Activated CD4-positive, alpha-beta T cell treated with anti-CD3 and anti-CD28 coated beads, Interleukin-2, amount 50 U/mL, for 48 hours (primary cell): Measurements from ENCODE around the gene CCDC192.
"Not testable (repeated sequence)": the region's sequence is repeated elsewhere in the genome, so short reads cannot be mapped to it uniquely, and the experiment has no call there.

ENCODE experiments used
- DNase-seq, 2 experiments: peaks; one replicate each; pipeline ENCODE4 v3.0.0-alpha.2; 2020

The CCDC192 gene, protein sequence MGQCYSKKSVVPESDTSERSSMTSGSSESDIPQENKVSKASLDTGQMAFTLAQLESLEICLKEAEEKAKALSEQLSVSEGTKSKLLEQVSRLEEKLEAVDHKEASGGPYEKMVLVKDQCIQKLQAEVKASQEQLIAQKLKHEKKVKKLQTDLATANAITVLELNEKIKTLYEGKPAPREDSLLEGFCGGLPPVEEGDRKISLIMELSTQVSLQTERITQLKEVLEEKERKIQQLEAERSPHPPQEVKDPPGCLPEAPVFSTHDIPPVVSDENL

DNA sequence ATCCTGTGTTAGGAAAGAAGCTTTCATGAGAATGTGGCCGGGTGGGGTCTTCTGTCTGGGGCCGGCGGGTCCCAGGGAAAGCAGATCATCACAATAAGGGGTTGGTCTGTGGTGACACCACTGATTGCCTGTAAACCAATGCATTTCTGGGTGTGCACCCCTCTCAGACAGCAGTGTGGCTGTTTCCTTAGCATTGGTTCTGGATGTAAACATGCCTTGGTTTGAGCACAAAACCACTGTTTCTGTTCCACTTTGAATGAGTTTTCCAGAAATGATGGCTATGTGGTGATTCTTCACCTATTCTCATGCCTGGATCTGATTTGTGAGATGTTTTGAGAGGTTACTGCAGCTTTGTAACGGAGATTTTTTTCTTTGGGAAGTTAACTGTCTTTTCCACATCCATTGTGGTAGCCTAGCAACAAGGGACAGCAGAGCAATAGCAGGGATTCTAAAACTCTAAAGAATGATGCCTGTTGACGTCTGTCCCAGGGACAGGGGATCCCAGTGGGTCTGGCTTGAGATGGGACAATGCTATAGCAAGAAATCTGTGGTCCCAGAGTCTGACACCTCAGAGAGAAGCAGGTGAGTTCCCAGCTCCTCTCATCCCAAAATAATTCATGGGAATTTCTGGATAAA lies at the start of gene CCDC192:
Gene CCDC192 (plus strand): TSS at position 466 of the 636 bp plus-strand sequence. CDS start 55 bp downstream, at position 521.
- DNase-seq: no peak

DNA sequence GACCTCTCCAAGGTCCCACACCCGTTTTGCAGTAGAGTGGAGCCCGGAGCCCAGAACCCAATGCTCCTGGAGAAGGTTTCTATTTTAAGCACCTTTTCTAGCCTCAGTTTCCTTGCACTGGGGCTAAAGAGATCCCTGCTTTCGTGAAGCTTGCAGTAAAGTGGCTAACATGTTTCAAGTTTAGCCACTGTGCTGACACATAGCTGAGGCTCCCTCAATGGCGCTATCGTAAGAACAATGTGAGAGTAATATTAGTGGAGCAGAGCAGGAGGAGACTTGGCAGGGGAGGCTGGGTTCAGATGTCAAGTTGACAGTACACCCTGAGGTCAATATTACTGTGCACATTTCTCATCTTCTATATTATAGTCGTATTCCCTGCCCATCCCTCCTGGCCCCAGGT lies 46.4 kb upstream of the CCDC192 start:
- DNase-seq: no peak

DNA sequence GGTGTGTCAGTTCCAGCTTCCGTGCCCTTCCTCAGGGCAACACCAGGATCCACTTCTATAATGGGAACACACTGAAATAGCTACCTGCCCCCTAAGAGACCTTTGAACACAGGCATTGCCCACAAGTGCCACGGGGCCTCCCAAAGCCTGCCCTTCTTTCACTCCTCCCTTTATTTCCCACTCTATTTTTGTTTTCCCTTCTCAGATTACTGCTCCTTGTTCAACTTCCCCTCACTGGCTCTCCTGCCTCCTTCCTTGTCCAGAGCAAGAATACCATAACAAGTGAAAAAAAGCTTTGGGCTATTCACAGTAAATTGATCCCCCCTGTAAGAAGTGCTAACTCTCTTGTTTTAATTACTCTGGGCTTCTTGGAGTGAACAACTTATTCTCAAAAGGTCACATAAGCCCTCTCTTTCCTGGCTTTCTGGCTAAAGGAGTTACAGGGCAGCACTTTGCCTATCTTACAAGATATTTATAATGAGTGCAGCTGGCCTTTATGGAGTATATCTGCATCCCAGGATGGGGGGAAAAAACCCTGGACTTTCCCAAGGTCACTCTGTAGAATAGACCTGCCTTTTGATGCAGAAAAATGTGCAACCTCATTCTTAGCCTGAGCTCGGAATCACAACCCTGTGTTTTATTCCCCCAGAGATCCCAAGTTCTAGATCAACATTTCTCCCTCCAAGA lies 43.0 kb upstream of the CCDC192 start:
- DNase-seq: no peak

DNA sequence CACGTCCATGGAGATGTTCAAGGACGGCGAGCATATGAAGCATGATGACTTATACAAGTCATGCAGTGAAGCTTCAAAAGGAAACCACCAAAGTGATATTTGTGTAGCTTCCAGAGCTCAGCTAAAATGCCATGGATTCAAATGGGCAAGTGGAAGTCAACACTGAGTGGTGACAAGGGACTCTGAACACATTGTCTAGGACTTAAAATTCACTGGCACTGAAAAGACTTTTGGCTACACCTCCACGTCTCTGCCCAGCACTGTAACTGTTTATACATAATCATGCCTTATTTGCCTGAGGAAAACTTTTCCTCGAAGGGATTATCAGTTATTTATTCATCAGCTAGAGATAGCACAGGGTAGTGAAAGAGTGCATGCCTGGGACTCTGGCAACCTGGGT lies 39.1 kb upstream of the CCDC192 start:
- DNase-seq: no peak

DNA sequence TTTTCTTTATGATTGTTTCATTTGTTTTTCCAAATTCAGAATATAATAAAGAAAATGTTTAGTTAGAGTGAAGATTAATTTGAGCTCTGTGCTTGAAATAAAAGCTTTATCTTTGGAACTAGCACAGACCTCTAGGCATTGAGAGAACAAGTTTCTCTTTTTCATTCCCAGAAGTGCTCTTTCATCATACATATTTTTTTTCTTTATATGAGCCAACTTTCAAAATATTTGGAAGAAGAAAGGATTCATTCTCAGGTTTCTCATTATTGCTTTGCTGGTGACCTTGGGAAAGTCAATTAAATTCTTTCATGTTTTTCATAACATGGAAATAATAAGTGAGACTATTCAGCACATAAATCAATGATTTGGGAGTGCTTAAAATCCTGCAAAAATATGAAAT lies 37.5 kb upstream of the CCDC192 start:
- no peak for DNase-seq

DNA sequence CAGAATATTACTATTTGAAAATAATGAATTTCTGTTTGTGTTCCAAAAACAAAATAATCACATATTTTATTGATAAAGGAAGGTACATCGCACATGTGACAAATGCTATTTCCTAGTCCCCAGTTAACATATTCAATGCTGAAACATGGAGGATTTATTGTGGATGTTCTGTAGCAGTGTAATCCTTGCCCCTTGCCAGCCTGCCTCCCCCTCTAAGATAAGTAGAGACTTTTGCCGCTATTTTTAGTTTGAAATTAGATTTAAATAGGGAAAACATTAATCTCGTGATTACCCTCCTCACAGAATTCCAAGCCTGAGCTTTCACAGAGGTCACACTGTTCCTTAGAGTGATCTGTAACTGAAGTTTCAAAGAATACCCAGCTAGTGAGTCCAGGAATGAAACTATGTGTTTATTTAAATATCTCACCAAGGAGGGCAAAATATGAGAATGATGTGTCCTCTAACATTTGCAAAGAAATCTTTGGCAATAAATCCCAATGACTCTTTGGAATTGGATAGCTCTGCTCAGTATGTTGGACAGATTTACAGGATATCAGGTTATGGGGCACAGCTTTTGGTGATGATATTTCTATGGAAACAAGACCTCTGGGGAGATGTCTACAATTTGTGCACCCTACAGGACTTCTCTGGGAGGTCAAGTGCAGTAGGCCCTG lies 37.0 kb upstream of the CCDC192 start:
- no peak for DNase-seq

DNA sequence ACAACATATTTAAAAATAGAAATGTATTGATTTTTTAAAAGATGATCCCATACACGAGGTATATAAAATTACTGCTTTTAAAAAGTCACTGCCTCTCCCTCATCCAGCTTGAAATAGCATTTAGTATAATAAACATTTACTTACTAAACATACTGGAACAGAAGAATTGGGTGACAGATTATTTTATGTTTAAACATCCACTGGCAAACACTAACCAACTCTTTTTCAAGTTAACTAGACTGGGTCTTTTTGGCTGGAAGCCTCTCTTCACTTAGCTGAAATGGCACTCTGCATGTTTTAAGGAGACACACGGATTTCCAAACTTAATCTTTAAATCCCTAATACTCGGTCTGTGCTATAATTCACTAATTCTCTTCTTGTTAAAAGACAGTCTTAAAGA lies 35.3 kb upstream of the CCDC192 start:
- no peak for DNase-seq

DNA sequence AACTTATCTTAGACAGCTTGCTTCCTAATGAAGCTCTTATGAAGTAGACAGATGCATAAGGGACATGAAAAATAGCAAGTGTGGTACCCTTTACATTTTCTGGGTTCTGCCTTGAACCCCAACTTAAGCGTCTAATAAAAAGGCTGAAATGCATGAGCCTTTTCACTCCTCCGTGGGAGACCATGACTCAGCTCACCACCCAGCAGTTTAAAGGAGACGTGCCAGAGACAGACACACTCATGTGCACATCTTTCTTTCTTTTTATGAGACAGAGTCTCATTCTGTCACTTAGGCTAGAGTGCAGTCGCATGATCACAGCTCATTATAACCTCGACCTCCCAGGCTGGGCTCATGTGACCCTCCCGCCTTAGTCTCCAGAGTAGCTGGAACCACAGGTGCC lies 32.0 kb upstream of the CCDC192 start:
- DNase-seq: no peak

DNA sequence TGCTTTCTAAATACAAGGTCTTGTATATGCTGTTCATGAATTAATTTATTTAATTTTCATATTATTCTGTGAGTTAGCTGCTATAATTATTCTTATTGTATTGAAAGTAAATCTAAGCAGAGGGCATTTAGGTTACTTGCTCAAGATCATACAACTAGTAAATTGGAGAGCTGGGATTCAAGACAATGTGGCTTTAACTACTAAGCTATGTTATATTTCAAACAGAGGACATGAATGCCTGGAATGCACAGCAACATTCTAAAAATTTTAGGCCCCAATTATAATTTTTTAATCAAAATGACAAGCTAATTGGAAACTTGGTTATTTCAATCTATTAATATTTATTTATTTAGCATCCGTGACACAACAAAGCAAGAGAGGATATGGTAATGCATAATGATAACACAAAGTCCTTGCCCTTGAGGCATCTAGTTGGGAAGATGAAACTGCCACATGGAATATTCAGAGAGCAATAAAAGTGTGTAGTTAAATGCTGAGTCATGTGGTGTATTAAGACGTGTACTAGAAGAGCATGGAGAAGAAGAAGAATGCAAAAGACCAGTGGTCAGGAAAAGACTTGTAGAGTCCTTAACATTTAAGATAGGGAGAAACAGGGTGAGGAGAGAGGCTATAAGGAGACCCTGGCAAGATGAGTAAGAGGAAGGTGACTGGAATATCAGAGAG lies 29.9 kb upstream of the CCDC192 start:
- DNase-seq: no peak

DNA sequence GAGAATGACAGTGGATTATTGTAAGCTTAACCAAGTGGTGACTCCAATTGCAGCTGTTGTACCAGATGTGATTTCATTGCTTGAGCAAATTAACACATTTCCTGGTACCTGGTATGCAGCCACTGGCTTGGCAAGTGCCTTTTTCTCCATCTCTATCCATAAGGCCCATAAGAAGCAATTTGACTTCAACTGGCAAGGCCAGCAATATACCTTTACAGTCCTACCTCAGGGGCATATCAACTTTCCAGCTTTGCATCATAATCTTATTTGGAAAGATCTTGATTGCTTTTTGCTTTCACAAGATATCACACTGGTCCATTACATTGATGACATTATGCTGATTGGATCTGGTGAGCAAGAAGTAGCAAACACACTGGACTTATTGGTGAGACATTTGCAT lies 26.2 kb upstream of the CCDC192 start:
- not testable (repeated sequence) for DNase-seq

DNA sequence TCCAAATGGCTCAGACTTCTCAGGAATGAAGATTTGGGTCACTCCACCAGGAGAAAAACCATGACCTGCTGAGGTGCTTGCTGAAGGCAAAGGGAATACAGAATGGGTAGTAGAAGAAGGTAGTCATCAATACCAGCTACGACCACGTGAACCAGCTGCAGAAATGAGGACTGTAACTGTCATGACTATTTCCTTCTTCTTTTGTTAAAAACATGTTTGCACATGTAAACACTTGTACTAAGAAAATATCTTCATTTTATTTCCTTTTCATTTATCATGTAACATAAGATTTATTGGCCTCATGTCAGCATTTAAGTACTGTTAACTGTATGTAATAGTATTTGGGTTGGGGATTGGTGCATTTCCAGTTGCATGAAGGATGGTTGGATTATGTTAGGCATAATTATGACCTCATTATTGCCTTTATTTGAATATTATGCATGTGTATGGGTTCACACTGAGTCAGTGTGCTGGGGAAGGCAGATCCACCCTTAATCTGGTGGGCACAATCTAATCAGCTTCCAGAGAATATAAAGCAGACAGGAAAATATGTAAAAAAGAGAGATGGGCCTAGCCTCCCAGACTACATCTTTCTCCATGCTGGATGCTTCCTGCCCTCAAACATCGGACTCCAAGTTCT lies 23.4 kb upstream of the CCDC192 start:
- DNase-seq: not testable (repeated sequence)

DNA sequence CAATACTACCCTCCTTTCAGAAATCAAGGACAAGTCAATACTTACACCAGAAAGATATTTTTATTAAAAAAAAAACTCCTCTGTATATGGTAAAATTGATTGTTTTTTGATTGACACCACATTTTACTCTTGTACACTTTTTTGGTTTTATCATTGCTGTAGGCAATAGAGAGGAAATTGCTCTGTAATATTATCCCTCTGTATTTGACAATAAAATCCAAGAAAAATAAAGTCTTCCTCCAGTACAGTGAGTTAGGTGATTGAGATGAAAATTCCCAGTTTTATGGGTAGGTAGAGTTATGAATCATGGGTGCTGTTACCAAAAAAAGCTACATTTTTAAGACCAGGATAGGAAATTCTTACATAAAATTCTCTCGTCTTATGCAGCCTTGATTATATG lies 22.6 kb upstream of the CCDC192 start:
- DNase-seq: no peak

DNA sequence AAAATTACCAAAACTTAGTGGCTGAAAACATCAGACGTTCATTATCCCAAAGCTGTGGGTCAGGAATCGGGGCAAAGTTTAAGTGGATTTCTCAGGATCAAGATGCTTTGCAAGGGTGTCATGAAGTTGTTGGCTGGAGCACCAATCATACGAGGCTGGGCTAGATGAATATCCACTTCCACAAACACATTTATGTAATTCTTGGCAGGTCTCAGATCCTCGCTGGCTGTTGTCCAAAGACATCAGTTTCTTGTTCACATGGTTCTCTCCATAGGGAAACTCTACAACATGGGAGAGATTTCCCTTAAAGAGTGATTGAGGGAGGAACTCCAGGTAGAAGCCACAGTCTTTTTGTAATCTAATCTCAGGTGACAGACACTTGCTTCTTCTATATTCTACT lies 20.2 kb upstream of the CCDC192 start:
- DNase-seq: no peak

DNA sequence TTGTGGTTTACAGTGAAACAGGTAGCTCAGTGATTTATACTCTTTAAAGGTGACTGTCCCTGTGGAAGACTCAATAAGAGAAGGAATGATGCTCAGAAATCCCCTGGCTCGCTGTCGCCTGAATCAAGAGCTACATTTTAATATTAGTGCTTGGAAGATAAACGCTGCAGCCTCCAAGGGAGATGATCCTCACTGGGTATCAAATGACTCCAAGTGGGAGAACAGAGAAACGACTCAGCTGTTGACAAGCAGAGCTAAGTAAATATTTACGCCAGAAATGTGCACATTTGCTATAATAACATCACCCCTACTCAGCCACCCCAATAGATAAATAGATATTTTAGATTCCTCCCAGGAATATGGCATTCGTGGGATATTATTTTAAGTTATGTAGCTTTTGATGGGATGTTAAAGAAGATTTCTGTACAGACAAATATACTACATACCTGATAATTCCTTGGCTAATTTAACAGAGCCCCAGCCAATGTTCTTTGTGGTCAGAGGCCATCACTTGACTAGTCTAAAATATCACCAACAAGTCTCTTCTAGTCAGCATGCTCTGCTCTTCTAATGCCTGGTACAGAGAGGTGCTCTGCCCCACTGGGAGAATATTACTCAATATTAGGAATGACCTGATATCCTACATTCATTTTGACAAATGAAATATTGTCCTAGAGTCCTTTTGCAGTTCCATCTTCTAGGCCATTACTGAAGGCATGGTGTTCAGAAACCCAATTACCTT lies 18.3 kb upstream of the CCDC192 start:
- DNase-seq: no peak

DNA sequence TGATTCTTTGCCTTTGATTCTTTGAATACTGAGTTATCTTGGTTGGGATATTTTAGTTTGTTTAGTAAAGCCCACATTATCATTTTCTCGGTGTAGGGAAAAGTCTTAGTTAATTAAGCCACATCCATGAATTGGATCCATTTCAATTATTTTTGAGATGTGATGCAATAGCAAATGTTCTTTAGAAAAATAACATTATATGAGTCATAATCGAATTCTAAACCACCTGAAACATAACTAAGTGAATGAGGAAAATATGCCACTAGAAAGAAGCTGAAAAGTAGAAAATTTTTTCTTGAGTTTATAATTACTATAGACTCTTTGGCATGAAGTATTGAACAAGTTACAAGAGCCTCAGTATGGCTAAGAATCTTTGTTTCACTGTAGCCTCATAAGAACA lies 17.5 kb upstream of the CCDC192 start:
- no peak for DNase-seq

DNA sequence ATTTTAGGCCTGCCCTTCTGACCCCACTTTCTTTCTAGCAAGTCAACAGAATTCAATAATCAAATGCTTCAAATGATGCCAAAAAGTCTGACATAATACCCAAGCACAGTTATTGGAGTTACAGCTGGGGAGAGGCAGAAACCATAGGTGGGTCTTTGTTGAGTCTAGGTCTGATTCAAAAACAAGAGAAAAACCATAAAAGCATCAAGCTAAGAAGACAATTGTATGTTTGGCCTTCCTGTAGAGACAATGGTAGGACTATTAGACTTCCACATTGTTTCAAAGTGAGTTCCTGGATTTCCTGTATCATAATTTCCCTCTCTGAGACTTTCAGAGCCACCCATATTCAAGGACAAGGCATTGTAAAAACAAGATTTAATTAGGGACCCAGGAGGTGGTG lies 16.8 kb upstream of the CCDC192 start:
- no peak for DNase-seq

DNA sequence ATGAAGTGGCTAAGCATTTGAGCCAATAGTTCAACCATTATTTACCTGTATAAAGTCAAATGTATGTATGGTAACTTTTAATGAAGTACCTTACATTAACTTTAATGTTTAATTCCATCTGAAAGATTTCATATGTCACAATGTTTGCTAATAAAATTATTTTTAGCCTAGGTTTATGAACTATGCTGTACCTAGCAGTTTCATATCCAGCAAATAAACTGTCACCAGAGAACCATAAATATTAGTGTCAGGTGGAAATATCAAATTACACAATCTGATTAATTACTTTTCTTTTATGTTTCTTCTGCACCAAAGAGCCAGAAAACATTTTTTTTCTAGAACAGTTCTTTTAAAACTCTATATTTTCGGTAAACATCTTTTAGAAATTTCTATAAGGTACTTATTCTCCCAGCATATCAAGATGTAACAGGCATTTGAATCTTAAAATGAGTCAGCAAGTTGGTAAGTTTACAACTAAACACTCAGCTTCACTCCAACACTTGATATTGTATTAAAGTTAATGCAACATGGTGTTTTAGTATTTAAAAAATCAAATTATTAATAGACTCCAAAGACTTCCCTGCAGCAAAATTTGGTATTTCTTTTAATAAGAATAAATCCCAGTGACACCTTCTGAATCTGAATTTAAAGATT lies 8.5 kb upstream of the CCDC192 start:
- no peak for DNase-seq

DNA sequence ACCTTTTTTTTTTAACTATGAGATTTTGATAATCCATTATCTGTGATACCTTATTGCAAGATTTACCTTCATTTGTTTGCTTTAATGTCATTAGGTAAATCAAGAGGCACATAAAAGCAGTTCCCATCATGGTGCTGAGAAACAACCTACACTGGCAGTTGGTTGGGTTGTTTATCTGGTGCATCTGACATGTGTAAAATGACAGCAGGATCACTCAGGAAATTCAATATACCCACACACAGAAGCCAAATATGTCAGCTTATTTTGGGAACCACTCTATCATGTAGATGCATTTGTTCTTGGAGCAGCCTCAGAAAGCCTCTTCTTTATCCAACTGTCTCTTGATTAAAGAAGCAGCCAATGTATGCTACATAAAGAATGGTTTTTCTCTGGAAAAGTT lies 7.8 kb upstream of the CCDC192 start:
- no peak for DNase-seq

DNA sequence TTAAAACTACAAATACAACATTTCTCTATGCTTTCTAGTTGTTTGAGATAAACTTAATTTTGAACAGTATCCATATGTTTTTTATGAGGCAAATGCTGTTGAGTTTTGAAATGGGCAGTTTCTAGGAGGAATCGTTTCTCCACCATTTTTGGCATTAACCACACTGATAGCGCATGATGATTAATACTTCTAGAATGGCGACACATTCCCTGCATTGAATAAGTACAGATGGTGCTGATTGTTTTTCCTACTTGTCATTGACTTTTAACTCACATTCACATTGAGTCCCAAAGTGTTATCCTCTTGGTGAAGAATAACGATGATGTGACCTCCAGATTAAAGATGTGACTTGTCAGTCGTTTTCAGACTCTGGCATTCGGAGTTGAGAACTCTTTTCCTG lies 6.5 kb upstream of the CCDC192 start:
- no peak for DNase-seq

DNA sequence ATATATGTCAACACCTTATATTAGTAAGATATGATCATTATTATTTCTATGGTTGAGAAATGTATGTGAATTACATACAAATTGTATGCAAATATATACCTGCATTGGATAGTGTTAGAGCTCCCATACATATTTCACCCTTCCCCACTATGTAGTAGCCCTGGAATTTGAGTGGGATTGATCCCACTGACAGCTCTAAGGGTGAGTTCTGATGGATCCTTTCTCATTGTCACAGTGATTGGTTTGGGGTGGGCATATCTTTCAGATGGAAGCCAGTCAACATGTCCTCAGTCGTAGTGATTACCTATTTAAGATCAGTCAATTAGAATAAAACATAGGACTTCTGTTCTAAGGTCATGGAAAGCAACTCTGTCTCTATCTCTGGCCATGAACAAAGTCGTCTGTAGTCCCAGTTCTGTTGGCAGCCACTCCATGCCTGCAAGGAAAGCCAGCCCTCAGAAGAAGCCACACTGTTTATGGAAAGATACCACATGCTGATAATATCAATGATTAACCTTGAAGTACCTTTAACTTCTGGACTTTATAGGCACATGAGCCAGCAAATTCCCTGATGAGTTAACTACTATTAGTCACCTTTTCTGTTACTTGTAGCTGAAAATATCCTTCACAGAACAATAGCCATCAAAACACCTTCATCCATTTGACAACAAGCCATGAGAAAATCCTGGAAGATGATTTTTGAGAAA lies 5.1 kb upstream of the CCDC192 start:
- no peak for DNase-seq

DNA sequence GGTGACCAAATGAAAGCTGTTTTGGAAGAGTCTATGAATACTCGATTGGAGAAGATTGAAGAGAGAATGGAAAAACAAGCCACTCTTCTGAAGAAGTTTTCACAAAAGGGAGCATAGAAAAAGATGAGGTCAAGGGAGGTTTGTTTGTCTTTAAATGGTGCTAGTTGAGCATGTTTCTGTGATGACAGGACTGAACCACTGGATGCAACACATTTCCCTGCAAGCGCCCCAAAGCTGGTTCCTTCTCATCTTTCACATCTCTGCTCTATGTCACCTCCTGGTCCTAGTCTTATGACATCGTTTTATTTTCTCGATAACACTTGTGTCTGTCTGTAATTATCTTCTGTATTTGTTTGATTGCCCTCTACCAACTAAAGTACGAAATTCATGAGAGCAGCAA lies 3.8 kb upstream of the CCDC192 start:
- DNase-seq: no peak
